ENCODE data around the gene CTNNA1.
"Not testable (repeated sequence)": the region's sequence is repeated elsewhere in the genome, so short reads cannot be mapped to it uniquely, and the experiment has no call there.

CTNNA1 gene

GRCh38 chr5:138737494-138738265, 15.5 kb upstream of the CTNNA1 start:
- DNase-seq, result no peak

DNA sequence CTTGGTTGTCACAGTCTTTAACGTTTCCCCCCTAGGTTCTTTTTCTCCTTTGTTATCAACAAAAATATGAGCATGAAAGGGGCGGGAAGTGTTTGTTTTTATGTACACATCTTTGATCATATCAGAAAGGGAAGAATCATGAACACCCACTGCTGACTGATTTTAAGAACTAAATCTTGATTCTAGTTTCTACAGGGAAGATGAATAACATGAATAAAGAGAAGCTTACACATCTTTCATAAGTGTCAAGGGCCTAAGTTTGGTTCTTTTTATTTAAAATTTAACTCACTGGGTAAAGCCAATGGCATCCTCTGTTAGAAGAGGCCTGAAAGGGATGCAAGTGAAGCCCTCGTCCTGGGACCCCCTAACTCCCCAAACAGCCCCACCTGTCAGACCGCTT, 14.8 kb upstream of the CTNNA1 start:
- no peaks in the 10 kb centered on the region for H3K36me3 ChIP-seq (replicated peaks)
- no peak overlapping the region for H3K4me3 ChIP-seq (ENCODE audit: low read depth, low read length)
- in situ Hi-C loops (cut with HindIII; ENCODE audit: low pct_ligation_motif_present, low sequenced_read_pairs), result no loop called here
- no peak for DNase-seq
- no peak overlapping the region for H3K27ac ChIP-seq
- no peaks in the 10 kb centered on the region for H3K27me3 ChIP-seq (replicated peaks)
- TF ChIP-seq, protein P1, sequence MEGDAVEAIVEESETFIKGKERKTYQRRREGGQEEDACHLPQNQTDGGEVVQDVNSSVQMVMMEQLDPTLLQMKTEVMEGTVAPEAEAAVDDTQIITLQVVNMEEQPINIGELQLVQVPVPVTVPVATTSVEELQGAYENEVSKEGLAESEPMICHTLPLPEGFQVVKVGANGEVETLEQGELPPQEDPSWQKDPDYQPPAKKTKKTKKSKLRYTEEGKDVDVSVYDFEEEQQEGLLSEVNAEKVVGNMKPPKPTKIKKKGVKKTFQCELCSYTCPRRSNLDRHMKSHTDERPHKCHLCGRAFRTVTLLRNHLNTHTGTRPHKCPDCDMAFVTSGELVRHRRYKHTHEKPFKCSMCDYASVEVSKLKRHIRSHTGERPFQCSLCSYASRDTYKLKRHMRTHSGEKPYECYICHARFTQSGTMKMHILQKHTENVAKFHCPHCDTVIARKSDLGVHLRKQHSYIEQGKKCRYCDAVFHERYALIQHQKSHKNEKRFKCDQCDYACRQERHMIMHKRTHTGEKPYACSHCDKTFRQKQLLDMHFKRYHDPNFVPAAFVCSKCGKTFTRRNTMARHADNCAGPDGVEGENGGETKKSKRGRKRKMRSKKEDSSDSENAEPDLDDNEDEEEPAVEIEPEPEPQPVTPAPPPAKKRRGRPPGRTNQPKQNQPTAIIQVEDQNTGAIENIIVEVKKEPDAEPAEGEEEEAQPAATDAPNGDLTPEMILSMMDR (IDR thresholded peaks at IDR 0.05; ENCODE audit: low read depth, low read length, missing control alignments), result no peak

More at GRCh38 chr5:138737494-138738265, 15.5 kb upstream of the CTNNA1 start:
- H3K36me3 ChIP-seq (replicated peaks), result no peaks in the 10 kb centered on the region
- H3K4me3 ChIP-seq (ENCODE audit: low read depth, low read length), result no peak overlapping the region
- in situ Hi-C loops (cut with HindIII; ENCODE audit: low pct_ligation_motif_present, low sequenced_read_pairs), result no loop called here
- TF ChIP-seq, protein P1 (IDR thresholded peaks at IDR 0.05; ENCODE audit: low read depth, low read length, missing control alignments), result no peak
- no peaks in the 10 kb centered on the region for H3K27me3 ChIP-seq (replicated peaks)
- H3K27ac ChIP-seq, result no peak overlapping the region

- no peaks in the 10 kb centered on the region for H3K27me3 ChIP-seq (replicated peaks)
- H3K27ac ChIP-seq, result no peak overlapping the region
- no peaks in the 10 kb centered on the region for H3K36me3 ChIP-seq (replicated peaks)
- DNase-seq, result no peak
- H3K4me3 ChIP-seq (ENCODE audit: low read depth, low read length), result no peak overlapping the region
- TF ChIP-seq, protein P1 (IDR thresholded peaks at IDR 0.05; ENCODE audit: low read depth, low read length, missing control alignments), result no peak
- in situ Hi-C loops (cut with HindIII; ENCODE audit: low pct_ligation_motif_present, low sequenced_read_pairs), result no loop called here
Measured at GRCh38 chr5:138739938-138740337, 13.3 kb upstream of the CTNNA1 start.

DNA sequence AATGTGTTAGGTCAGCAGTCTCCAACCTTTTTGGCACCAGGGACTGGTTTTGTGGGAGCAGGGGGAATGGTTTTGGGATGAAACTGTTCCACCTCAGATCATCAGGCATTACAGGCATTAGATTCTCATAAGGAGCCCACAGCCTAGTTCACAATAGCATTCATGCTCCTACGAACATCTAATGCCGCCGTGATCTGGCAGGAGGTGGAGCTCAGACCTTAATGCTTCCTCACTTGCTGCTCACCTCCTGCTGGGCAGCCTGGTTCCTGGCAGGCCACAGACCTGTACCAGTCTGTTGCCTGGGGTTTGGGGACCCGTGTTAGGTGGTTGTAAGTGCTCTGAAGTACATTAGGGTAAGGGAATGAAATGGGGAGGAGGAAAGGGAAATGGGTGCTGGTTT, 9.7 kb upstream of the CTNNA1 start:
- Histone ChIP-seq H3K36me3 (replicated peaks) (no peaks in the 10 kb centered on the region), H3K4me3 (ENCODE audit: low read depth, low read length) (no peak overlapping the region), H3K27me3 (replicated peaks) (no peaks in the 10 kb centered on the region), H3K27ac (no peak overlapping the region)
- TF ChIP-seq, protein P1 (IDR thresholded peaks at IDR 0.05; ENCODE audit: low read depth, low read length, missing control alignments), result no peak
- no peak for DNase-seq
- in situ Hi-C loops (cut with HindIII; ENCODE audit: low pct_ligation_motif_present, low sequenced_read_pairs), result no loop called here

DNA sequence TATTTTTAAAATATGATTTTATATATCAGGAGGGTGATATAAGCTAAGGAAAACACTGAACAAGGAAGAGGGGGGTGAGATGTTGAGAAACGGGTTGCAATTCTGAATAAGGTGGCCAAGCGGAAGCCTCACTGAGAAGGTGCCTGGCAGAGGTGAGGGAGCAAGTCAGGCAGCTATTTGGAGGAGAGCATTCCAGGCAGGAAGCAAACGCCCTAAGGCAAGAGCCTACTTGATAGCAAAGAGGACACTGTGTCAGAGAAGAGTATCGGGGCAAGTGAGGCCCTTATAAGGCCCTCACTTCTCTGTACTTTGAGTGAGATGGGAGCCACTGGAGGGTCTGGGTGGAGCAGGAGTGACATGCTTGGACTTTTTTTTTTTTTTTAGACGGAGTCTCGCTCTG, 8.0 kb upstream of the CTNNA1 start:
- H3K4me3 ChIP-seq (ENCODE audit: low read depth, low read length), result no peak overlapping the region
- H3K27ac ChIP-seq, result no peak overlapping the region
- in situ Hi-C loops (cut with HindIII; ENCODE audit: low pct_ligation_motif_present, low sequenced_read_pairs), result no loop called here
- no peaks in the 10 kb centered on the region for H3K27me3 ChIP-seq (replicated peaks)
- no peak for DNase-seq
- no peaks in the 10 kb centered on the region for H3K36me3 ChIP-seq (replicated peaks)
- TF ChIP-seq, protein P1 (IDR thresholded peaks at IDR 0.05; ENCODE audit: low read depth, low read length, missing control alignments), result no peak

- H3K36me3 ChIP-seq (replicated peaks), result no peaks in the 10 kb centered on the region
- TF ChIP-seq, protein P1 (IDR thresholded peaks at IDR 0.05; ENCODE audit: low read depth, low read length, missing control alignments), result no peak
- no peak overlapping the region for H3K4me3 ChIP-seq (ENCODE audit: low read depth, low read length)
- in situ Hi-C loops (cut with HindIII; ENCODE audit: low pct_ligation_motif_present, low sequenced_read_pairs), result no loop called here
- peak; percentile 44 for DNase-seq
- no peak overlapping the region for H3K27ac ChIP-seq
- no peaks in the 10 kb centered on the region for H3K27me3 ChIP-seq (replicated peaks)
Measured at GRCh38 chr5:138748630-138749081, 4.6 kb upstream of the CTNNA1 start.

- H3K36me3 ChIP-seq (replicated peaks); in situ Hi-C loops (cut with HindIII; ENCODE audit: low pct_ligation_motif_present, low sequenced_read_pairs); H3K4me3 ChIP-seq (ENCODE audit: low read depth, low read length); DNase-seq; H3K27ac ChIP-seq; H3K27me3 ChIP-seq (replicated peaks): not testable (repeated sequence)
Measured at GRCh38 chr5:138751344-138751743, 1.9 kb upstream of the CTNNA1 start.

Measured in brain microvascular endothelial cell (primary cell).